ENCODE results near the gene MFAP5. TPM values are rescaled to one million over a fixed set of nuclear protein-coding genes. Genes with fewer than 3 reads are reported as not detected.

The MFAP5 gene
- total RNA-seq, 1 experiment from 2014 or later, result not detected

DNA sequence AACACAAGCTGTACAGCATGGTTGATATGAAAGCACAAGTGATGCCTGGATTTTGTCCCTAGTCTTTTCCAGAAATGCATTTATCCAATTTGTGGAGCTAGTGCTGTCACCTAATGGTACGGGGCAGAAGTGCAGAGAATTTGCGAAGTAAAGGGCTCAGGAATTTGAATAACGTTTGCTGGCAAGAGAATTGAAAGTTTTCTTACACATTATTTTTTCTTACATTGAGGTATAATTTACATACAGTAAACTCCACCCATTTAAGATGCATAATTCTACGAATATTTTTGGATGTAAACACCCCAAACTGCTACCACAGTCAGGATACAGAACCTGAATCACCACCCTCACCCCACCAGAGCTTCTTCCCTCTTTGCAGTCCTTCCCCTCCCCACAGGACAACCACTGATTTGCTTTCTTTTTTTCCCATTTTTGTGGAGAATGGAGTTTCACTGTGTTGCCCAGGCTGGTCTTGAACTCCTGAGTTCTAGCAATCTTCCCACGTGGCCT lies 53.5 kb downstream of the MFAP5 start:
- no peaks in the 10 kb centered on the region for H3K79me2 ChIP-seq (ENCODE audit: low read length)
- H3K9me3 ChIP-seq (ENCODE audit: low read length), result no peaks in the 10 kb centered on the region
- no peaks in the 10 kb centered on the region for H4K20me1 ChIP-seq (ENCODE audit: low read length)
- CTCF ChIA-PET, result interaction anchor here (0.6 to 1.5 kb wide), 2 partner anchors 65 to 91 kb away, joined by 7 to 12 read pairs; no protein-coding TSS in a partner anchor
- intact Hi-C loops (cut with micrococcal nuclease), result loop anchor here (1.0 kb wide), 1 partner anchor 65 kb away; no protein-coding TSS in a partner anchor
- H3K4me1 ChIP-seq (ENCODE audit: insufficient read depth, low read length), result no peaks in the 10 kb centered on the region
- H3F3A ChIP-seq (ENCODE audit: low read length, unreplicated experiment), result no peaks in the 10 kb centered on the region
- H3K9me2 ChIP-seq (replicated peaks; ENCODE audit: low read length), result no peaks in the 10 kb centered on the region
- POLR2A ChIA-PET (ENCODE audit: unreplicated experiment), result no interaction called here
- H2AFZ ChIP-seq (ENCODE audit: low read length), result no peak overlapping the region
- peak overlapping the region; percentile 21; the same call in 1 of the 2 replicates for H3K4me3 ChIP-seq (ENCODE audit: low read length)
- H3K27me3 ChIP-seq (ENCODE audit: low read length), result peaks cover 25% of the 10 kb centered on the region; the same call in 1 of the 2 replicates
- ATAC-seq (peak; percentile 22; the same call in 1 of the 2 replicates), DNase-seq (peak; percentile 44)
- no TSS peak for BruUV-seq (replicated peaks)
- no peak overlapping the region for H3K27ac ChIP-seq (ENCODE audit: low read length)
- peak overlapping the region; percentile 28; the same call in 1 of the 2 replicates for H3K4me2 ChIP-seq (ENCODE audit: low read length)
- TF ChIP-seq EZH2phosphoT487 (IDR thresholded peaks at IDR 0.05; ENCODE audit: borderline replicate concordance, low read length), result no peak
- TF ChIP-seq, protein P1, sequence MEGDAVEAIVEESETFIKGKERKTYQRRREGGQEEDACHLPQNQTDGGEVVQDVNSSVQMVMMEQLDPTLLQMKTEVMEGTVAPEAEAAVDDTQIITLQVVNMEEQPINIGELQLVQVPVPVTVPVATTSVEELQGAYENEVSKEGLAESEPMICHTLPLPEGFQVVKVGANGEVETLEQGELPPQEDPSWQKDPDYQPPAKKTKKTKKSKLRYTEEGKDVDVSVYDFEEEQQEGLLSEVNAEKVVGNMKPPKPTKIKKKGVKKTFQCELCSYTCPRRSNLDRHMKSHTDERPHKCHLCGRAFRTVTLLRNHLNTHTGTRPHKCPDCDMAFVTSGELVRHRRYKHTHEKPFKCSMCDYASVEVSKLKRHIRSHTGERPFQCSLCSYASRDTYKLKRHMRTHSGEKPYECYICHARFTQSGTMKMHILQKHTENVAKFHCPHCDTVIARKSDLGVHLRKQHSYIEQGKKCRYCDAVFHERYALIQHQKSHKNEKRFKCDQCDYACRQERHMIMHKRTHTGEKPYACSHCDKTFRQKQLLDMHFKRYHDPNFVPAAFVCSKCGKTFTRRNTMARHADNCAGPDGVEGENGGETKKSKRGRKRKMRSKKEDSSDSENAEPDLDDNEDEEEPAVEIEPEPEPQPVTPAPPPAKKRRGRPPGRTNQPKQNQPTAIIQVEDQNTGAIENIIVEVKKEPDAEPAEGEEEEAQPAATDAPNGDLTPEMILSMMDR (conservative IDR thresholded peaks at IDR 0.05; ENCODE audit: low read depth, low read length), result peak; percentile 69
- no peaks in the 10 kb centered on the region for H3K36me3 ChIP-seq (ENCODE audit: low read depth, low read length)
- H3K9ac ChIP-seq (ENCODE audit: low read length), result no peak overlapping the region

DNA sequence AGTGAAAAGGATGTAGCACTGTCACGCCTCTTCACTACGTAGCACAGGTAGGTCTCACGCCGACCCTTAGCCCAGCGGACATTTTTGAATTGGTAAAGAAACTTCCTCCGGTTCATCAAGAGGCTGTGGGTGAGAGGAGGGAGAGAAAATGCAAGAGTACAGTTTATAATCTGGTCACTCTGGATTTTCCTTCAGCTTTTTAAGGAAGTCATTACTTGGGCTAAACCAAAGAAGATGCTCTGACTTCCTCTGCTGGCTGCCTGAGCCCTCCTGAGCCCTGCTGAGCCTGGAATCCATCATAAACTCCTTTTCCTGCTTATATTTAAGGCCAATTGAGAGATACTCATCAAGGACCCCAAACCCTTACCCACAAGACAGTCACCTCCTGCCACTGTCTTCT lies 55.7 kb downstream of the MFAP5 start:
- Histone ChIP-seq H3K27ac (ENCODE audit: low read length) (no peak overlapping the region), H3K79me2 (ENCODE audit: low read length) (no peaks in the 10 kb centered on the region), H3K9ac (ENCODE audit: low read length) (no peak overlapping the region), H3K27me3 (ENCODE audit: low read length) (peaks cover 25% of the 10 kb centered on the region; the same call in 1 of the 2 replicates), H3K9me3 (ENCODE audit: low read length) (no peaks in the 10 kb centered on the region), H3K36me3 (ENCODE audit: low read depth, low read length) (no peaks in the 10 kb centered on the region), H4K20me1 (ENCODE audit: low read length) (no peaks in the 10 kb centered on the region), H2AFZ (ENCODE audit: low read length) (no peak overlapping the region), H3K4me3 (ENCODE audit: low read length) (no peak overlapping the region), H3K4me1 (ENCODE audit: insufficient read depth, low read length) (no peaks in the 10 kb centered on the region), H3F3A (ENCODE audit: low read length, unreplicated experiment) (no peaks in the 10 kb centered on the region), H3K4me2 (ENCODE audit: low read length) (no peak overlapping the region), H3K9me2 (replicated peaks; ENCODE audit: low read length) (no peaks in the 10 kb centered on the region)
- TF ChIP-seq EZH2phosphoT487 (IDR thresholded peaks at IDR 0.05; ENCODE audit: borderline replicate concordance, low read length), result no peak
- TF ChIP-seq, protein P1 (conservative IDR thresholded peaks at IDR 0.05; ENCODE audit: low read depth, low read length), result no peak
- TF ChIP-seq EZH2 (IDR thresholded peaks at IDR 0.05; ENCODE audit: low read length, unreplicated experiment), result no peak
- ChIA-PET POLR2A (ENCODE audit: unreplicated experiment) (no interaction called here), CTCF (no interaction called here)
- ATAC-seq (no peak), DNase-seq (no peak)
- no TSS peak for BruUV-seq (replicated peaks)
- intact Hi-C loops (cut with micrococcal nuclease), result no loop called here

DNA sequence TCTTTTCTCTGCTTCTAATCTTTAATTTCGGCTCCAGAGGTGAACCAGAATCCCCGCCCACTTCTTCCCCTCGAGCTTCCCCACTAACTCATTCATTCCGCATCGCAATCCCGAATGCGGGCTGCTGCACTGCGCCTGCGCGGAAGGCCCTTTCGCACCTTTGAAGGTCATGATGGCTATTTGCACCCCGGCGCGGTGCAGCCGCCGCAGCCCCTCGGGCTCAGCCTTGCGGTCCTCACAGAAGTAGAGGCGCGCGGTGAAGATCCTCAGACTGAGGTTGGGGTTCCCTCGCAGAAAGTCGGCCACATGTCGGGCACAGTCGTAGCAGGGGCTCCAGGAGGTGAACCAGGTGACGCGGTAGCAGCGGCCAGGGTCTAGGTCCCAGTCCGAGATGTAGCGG lies 57.6 kb downstream of the MFAP5 start:
- ChIA-PET POLR2A (ENCODE audit: unreplicated experiment) (no interaction called here), CTCF (no interaction called here)
- Histone ChIP-seq H3K9me2 (replicated peaks; ENCODE audit: low read length) (no peaks in the 10 kb centered on the region), H3F3A (ENCODE audit: low read length, unreplicated experiment) (no peaks in the 10 kb centered on the region), H3K27ac (ENCODE audit: low read length) (no peak overlapping the region), H3K9me3 (ENCODE audit: low read length) (no peaks in the 10 kb centered on the region), H3K79me2 (ENCODE audit: low read length) (no peaks in the 10 kb centered on the region), H3K4me2 (ENCODE audit: low read length) (no peak overlapping the region), H4K20me1 (ENCODE audit: low read length) (no peaks in the 10 kb centered on the region), H3K36me3 (ENCODE audit: low read depth, low read length) (no peaks in the 10 kb centered on the region), H3K27me3 (ENCODE audit: low read length) (peaks cover 25% of the 10 kb centered on the region; the same call in 1 of the 2 replicates), H3K4me3 (ENCODE audit: low read length) (no peak overlapping the region), H3K9ac (ENCODE audit: low read length) (no peak overlapping the region), H2AFZ (ENCODE audit: low read length) (no peak overlapping the region), H3K4me1 (ENCODE audit: insufficient read depth, low read length) (no peaks in the 10 kb centered on the region)
- TF ChIP-seq EZH2phosphoT487 (IDR thresholded peaks at IDR 0.05; ENCODE audit: borderline replicate concordance, low read length) (no peak), EZH2 (IDR thresholded peaks at IDR 0.05; ENCODE audit: low read length, unreplicated experiment) (no peak)
- TF ChIP-seq, protein P1 (conservative IDR thresholded peaks at IDR 0.05; ENCODE audit: low read depth, low read length), result no peak
- DNase-seq, result no peak
- no peak for ATAC-seq
- BruUV-seq (replicated peaks), result no TSS peak
- intact Hi-C loops (cut with micrococcal nuclease), result no loop called here

Measured in PC-3 (cell line).